NCI-H2196 (cell line): ENCODE measurements around the gene ABLIM2.
"Not testable (repeated sequence)": the region's sequence is repeated elsewhere in the genome, so short reads cannot be mapped to it uniquely, and the experiment has no call there.

ENCODE experiments used
- DNase-seq: peaks from one replicate; lab custom pipeline; 2025; ENCODE audit not compliant: unreplicated experiment; lab: John Stamatoyannopoulos, UW

ABLIM2 gene

DNA sequence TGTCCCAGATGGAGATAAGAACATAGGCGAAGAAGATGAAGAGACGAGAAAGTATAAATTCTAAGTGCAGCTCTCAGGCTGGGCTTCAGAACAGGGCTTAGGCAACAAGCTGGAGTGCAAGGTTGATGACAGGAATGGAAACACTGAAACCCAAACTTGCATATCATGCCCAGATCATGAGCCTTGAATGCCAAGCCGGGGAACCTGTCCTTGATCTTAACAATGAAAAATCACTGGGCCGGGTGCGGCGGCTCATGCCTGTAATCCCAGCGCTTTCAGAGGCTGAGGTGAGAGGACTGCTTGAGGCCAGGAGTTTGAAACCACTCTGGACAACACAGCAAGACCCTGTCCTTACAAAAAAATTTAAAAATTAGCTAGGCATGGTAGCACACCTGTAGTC, 236.1 kb downstream of the ABLIM2 start:
- no peak for DNase-seq

DNA sequence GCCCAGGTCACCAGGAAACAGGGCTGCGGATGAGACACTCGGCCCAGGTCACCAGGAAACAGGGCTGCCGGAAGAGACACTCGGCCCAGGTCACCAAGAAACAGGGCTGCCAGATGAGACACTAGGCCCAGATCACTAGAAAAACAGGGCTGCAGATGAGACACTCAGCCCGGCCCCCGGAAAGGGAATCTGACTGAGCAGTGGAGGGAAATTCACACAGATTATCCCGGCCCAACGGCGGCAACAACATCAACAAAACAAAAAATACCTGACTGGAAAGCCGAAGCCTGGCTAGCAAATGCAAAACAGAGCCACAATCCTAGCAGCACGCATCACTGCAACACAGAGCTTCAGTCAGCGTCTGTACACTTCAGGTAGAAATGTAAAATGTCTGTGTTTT, 239.6 kb downstream of the ABLIM2 start:
- no peak for DNase-seq

- not testable (repeated sequence) for DNase-seq
Observed at GRCh38 chr4:7918187-7918586, 240.4 kb downstream of the ABLIM2 start.

GRCh38 chr4:7917669-7918068, 240.9 kb downstream of the ABLIM2 start:
- no peak for DNase-seq

- no peak for DNase-seq
Observed at GRCh38 chr4:7915875-7916242, 242.8 kb downstream of the ABLIM2 start.
